Activated naive CD4-positive, alpha-beta T cell treated with Interleukin-2 at 50 U/mL for 16 hours (primary cell): ENCODE results near the gene TRIM26.
"Not testable (repeated sequence)": the region's sequence is repeated elsewhere in the genome, so short reads cannot be mapped to it uniquely, and the experiment has no call there.

Experiments
- DNase-seq: peaks from one replicate; pipeline ENCODE4 v3.0.0-alpha.2; 2020

The TRIM26 gene

GRCh38 chr6:30152910-30153610 lies 60.1 kb downstream of the TRIM26 start:
- DNase-seq = no peak

DNA sequence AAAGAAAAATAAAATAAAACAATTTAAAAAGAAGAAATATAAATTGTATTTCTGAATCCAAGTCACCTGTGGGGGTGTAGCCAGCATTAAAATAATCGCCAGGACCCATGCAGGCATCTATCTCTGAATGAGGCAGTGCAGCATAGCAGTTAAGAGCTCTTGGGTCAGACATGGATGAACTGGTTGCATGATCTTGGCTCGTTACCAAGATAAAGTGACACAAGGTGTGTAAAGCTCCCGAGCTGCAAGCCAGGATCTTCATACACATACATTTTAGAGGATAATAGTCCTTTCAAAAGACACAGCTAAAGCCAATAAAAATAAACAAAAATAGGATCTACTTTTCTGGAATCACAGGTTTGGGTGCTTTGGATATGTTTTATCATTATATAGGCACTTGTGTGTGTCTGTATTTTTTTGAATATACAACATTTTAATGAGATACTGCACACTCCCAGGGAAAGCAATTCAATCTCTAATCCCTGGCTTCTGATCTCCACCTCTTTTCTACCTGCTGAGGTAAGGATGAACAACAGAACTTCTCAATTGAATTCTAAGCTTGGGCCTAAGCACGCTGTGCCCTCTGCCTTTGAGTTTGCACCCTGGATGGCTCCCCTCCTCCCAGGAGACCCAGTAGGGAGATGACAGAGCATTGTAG lies 61.1 kb downstream of the TRIM26 start:
- DNase-seq = no peak

- no peak for DNase-seq
Observed at GRCh38 chr6:30151580-30151979, 61.6 kb downstream of the TRIM26 start.

- no peak for DNase-seq
Observed at GRCh38 chr6:30150671-30151395, 62.4 kb downstream of the TRIM26 start.

- DNase-seq = no peak
Observed at GRCh38 chr6:30149858-30150550, 63.2 kb downstream of the TRIM26 start.

GRCh38 chr6:30149234-30149633 lies 64.0 kb downstream of the TRIM26 start:
- no peak for DNase-seq

GRCh38 chr6:30147096-30147495 lies 66.1 kb downstream of the TRIM26 start:
- DNase-seq = no peak

DNA sequence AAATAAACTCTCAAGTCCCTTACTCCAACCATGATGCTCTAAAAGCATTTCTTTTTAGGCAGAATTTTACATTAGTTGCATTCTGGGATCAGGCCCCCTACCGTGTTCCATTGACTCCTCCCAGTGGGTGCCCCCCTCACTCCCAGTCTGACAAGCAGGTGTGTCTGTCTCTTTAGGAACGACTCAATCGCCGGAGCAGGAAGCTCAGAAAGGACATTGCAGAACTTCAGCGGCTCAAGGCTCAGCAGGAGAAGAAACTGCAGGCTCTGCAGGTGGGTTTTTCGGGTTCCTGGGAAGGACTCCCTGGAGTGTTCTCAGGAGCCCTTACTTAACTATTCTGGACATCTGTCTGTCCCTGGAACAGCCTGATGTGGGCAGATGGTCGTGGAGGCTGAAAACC lies 67.4 kb downstream of the TRIM26 start:
- no peak for DNase-seq

DNA sequence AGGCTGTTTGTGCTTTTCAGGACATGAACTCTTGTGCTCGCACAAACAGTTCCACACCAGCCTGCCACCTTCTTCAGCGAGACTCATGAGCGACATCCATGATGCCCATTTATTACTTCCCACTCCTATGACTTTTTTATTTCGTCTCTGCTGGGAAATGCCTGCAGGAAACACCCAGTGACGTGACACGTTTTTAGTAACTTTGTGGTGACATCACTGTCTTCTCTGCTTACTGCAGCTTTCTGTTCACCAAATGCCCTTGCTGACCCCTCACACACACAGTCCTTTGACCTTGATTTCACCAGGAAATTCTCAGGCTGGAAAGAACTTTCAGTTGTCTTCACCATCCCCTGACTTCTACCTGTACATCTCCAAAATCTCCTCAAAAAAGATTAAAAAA lies 68.4 kb downstream of the TRIM26 start:
- no peak for DNase-seq

GRCh38 chr6:30143780-30144179 lies 69.4 kb downstream of the TRIM26 start:
- no peak for DNase-seq

GRCh38 chr6:30142665-30143064 lies 70.5 kb downstream of the TRIM26 start:
- no peak for DNase-seq

DNA sequence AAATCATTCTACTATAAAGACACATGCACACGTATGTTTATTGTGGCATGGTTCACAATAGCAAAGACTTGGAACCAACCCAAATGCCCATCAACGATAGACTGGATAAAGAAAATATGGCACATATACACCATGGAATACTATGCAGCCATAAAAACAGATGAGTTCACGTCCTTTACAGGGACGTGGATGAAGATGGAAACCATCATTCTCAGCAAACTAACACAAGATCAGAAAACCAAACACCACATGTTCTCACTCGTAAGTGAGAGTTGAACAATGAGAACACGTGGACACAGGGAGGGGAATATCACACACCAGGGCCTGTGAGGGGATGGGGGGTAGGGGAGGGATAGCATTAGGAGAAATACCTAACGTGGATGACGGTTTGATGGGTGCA lies 73.0 kb downstream of the TRIM26 start:
- not testable (repeated sequence) for DNase-seq

- no peak for DNase-seq
Observed at GRCh38 chr6:30136570-30137286, 76.5 kb downstream of the TRIM26 start.

DNA sequence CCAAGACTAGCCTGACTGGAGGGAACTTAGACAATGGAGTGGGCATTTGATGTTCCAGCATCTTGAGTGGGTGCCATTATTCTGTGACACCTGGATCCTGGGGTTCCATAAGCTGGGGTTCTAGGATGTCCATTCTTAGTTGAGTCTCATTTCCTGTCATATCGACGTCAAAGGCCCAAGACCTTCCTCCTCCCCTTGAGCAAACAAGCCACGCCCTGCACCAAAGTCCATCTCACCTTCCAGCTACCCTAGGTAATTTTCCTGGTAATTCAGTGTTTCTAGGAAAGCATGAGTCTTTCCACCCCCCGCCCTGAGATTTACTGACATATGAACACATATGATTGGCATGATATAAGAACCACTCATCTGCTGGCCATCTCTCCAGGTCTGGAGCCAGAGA lies 77.4 kb downstream of the TRIM26 start, which contains the start of gene TRIM40:
Gene TRIM40 (plus strand): TSS at position 384 of the 400 bp plus-strand sequence. CDS start 897 bp downstream, outside the sequence.
- no peak for DNase-seq

DNA sequence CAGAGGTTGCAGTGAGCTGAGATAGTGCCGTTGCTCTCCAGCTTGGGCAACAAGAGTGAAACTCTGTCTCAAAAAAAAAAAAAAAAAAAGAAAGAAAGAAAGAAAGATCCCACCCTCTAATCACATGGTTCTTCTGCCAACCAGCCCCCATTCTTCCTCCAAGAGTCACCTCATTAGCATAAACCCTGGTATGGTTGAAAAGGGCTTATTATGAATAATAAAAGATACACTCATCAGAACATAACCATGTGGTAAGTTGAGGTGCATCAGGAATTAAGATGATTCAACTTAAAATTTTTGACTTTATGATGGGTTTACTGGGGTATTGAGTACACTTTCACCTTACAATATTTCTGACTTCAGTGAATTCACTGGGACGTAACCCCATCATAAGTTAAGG lies 78.1 kb downstream of the TRIM26 start:
- DNase-seq = no peak
